Measurements from ENCODE around the gene HDAC10. TPM values are rescaled to one million over a fixed set of nuclear protein-coding genes. Genes with fewer than 3 reads are reported as not detected.
A peak's percentile ranks its signal among the peaks of the same experiment; 100 is the strongest.

HDAC10 gene
- total RNA-seq, 1 experiment from 2014 or later: 45.0 TPM

DNA sequence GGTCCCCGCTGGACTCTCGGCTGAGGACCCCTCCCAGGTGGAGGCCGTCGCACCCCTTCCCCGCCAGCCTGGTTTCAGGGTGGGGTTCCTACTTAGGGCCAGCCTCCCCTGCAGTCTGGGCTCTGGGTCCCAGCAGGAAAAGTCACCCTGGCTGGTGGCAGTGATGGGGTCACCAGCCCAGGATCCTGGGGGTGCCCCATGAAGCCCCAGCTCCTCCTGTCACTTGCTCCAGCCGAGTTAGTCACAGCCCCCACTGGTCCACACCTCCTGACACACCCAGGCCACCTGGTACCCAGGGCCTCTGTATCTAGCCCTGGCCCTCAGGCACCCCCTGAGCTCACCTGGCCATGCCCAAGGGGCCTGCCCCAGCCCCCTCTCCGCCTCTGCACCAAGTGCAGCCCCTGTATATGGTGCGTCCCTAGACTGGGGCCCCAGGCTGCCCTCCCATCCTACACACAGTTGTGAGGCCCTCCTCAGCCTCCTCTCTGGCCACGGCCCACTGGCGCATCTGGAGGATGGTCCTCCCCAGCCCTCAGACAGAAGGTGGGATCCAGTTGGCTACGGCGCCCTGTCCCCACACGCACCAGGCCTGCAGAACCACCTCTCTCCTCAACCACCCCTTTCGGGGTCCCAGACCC, 49.7 kb upstream of the HDAC10 start:
- Histone ChIP-seq H3K79me1 (ENCODE audit: insufficient read depth, low read depth, low read length, poor library complexity, severe bottlenecking) (no peaks in the 10 kb centered on the region), H3K14ac (ENCODE audit: insufficient read depth, low read length) (no peak overlapping the region), H3K4ac (ENCODE audit: low read depth, low read length) (no peak overlapping the region), H2BK5ac (ENCODE audit: insufficient read length, low read length) (no peak overlapping the region), H3K79me2 (ENCODE audit: insufficient read depth, low read length) (no peaks in the 10 kb centered on the region), H2BK12ac (ENCODE audit: insufficient read length, low read depth, low read length) (no peak overlapping the region), H2BK120ac (ENCODE audit: low read depth, low read length, poor library complexity, severe bottlenecking) (no peak overlapping the region), H2AFZ (ENCODE audit: low read length) (no peak overlapping the region), H2BK15ac (ENCODE audit: low read depth, low read length) (no peak overlapping the region), H3T11ph (ENCODE audit: low read length) (no peak overlapping the region), H3K9ac (ENCODE audit: extremely low read depth, insufficient read length, low read length) (no peak overlapping the region), H4K5ac (ENCODE audit: insufficient read length, low read depth, low read length) (no peak overlapping the region), H4K91ac (ENCODE audit: insufficient read length, low read depth, low read length) (no peak overlapping the region), H3K4me2 (ENCODE audit: insufficient read depth, insufficient read length, low read length) (no peak overlapping the region), H3K9me3 (ENCODE audit: control insufficient read depth, low read depth, low read length) (no peaks in the 10 kb centered on the region), H4K8ac (replicated peaks; ENCODE audit: insufficient read length, low read depth, low read length) (no peak overlapping the region), H3K18ac (ENCODE audit: insufficient read length, low read depth, low read length) (no peak overlapping the region), H3K27me3 (ENCODE audit: insufficient read depth, low read length) (no peaks in the 10 kb centered on the region), H4K20me1 (ENCODE audit: control insufficient read depth, insufficient read depth, insufficient read length) (no peaks in the 10 kb centered on the region), H3K4me1 (ENCODE audit: insufficient read depth, low read length) (no peaks in the 10 kb centered on the region), H3K23ac (ENCODE audit: insufficient read length, low read depth, low read length) (no peak overlapping the region), H3K27ac (ENCODE audit: insufficient read length, low read depth, low read length) (no peak overlapping the region), H2AK5ac (ENCODE audit: insufficient read length, low read length) (no peak overlapping the region), H2BK20ac (ENCODE audit: low read depth, low read length, poor library complexity, severe bottlenecking) (no peak overlapping the region), H3K23me2 (ENCODE audit: insufficient read length, low read depth, low read length, poor library complexity, severe bottlenecking) (peaks cover 6% of the 10 kb centered on the region), H3K56ac (ENCODE audit: insufficient read length, low read depth, low read length) (no peak overlapping the region)
- H3K4me3 Mint-ChIP-seq: peak overlapping the region in 1 of 2 experiments; percentile 51; a peak in 1 of 5 replicates
- H3K36me3 Mint-ChIP-seq (ENCODE audit: insufficient read depth in 1 of 3, low read depth in 3 of 3): no peaks in the 10 kb centered on the region
- DNase-seq: no peak
- no peaks in the 10 kb centered on the region for H3K9me3 Mint-ChIP-seq
- TF ChIP-seq, protein P1, sequence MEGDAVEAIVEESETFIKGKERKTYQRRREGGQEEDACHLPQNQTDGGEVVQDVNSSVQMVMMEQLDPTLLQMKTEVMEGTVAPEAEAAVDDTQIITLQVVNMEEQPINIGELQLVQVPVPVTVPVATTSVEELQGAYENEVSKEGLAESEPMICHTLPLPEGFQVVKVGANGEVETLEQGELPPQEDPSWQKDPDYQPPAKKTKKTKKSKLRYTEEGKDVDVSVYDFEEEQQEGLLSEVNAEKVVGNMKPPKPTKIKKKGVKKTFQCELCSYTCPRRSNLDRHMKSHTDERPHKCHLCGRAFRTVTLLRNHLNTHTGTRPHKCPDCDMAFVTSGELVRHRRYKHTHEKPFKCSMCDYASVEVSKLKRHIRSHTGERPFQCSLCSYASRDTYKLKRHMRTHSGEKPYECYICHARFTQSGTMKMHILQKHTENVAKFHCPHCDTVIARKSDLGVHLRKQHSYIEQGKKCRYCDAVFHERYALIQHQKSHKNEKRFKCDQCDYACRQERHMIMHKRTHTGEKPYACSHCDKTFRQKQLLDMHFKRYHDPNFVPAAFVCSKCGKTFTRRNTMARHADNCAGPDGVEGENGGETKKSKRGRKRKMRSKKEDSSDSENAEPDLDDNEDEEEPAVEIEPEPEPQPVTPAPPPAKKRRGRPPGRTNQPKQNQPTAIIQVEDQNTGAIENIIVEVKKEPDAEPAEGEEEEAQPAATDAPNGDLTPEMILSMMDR (conservative IDR thresholded peaks at IDR 0.05): no peak
- H3K27me3 Mint-ChIP-seq (ENCODE audit: low read depth): peaks cover 1% of the 10 kb centered on the region; the same call in 1 of the 2 replicates
- no peak overlapping the region for H3K27ac Mint-ChIP-seq
- WGBS (ENCODE audit: extremely low coverage, insufficient read length, low lambda C conversion rate): no CpG with 5 or more reads among the region's 14 CpGs
- peaks cover 13 to 32% of the 10 kb centered on the region in 2 experiments for H3K4me1 Mint-ChIP-seq

Measured in H9 (cell line).